Right lobe of liver (tissue), 6 donors: Measurements from ENCODE around the gene TRABD. TPM values are rescaled to one million over a fixed set of nuclear protein-coding genes. Genes with fewer than 3 reads are reported as not detected.

Experiments used
- ATAC-seq, 4 donors: fragments of 200-7000 bp; cut with Tn5 transposase; one replicate each; pipeline ENCODE4 v1.9.1; 2020; ENCODE audit warnings: mild to moderate bottlenecking in 4 of 4, moderate library complexity in 4 of 4
- DNase-seq, 3 donors: peaks; one replicate each; pipeline ENCODE4 v3.0.0-alpha.2; 2020
- H3K27ac ChIP-seq, 3 donors: fragments of 200-600 bp; one replicate each; pipeline ENCODE4 v1.8.0; 2022
- H3K27me3 ChIP-seq, 2 donors: fragments of 200-600 bp; one replicate each; pipeline ENCODE4 v1.8.0; 2022
- H3K36me3 ChIP-seq, 4 donors: fragments of 200-600 bp; sonication (generic) in 1 of 4; one replicate each; pipeline versions ENCODE4 v1.5.1 to v1.8.0; 2017 to 2022; ENCODE audit warnings: control low read depth in 1 of 4
- H3K4me1 ChIP-seq, 4 donors: fragments of 200-600 bp; sonication (generic) in 1 of 4; one replicate each; pipeline versions ENCODE4 v1.5.1 to v1.8.0; 2017 to 2022; ENCODE audit warnings: control low read depth in 1 of 4
- H3K4me3 ChIP-seq, 3 donors: fragments of 200-600 bp; one replicate each; pipeline ENCODE4 v1.8.0; 2022
- H3K9me3 ChIP-seq, 4 donors: fragments of 200-600 bp; sonication (generic) in 1 of 4; one replicate each; pipeline versions ENCODE4 v1.5.1 to v1.8.0; 2017 to 2022; ENCODE audit warnings: control low read depth in 1 of 4
- CTCF ChIP-seq, 4 donors: fragments of 200-600 bp in 3 of 4; fragments of 450-650 bp in 1 of 4; IDR thresholded peaks; one replicate each; pipeline versions ENCODE4 v1.5.1 to v1.8.0; 2016 to 2022; ENCODE audit warnings: antibody characterized with exemption in 4 of 4, mild to moderate bottlenecking in 2 of 4
- POLR2A ChIP-seq: fragments of 450-650 bp; IDR thresholded peaks from one replicate; pipeline ENCODE4 v1.6.1; 2017; ENCODE audit warnings: antibody characterized with exemption, mild to moderate bottlenecking
- WGBS: methylation state at CpG from one replicate; pipeline ENCODE4 v1.1.6; 2018; ENCODE audit warnings: low coverage, low lambda C conversion rate; ENCODE audit not compliant: insufficient coverage; ENCODE audit errors: missing lambda C conversion rate; 5-methylcytosine and 5-hydroxymethylcytosine counted together
- intact Hi-C, 2 donors: fragments of 100-400 bp; cut with DNase I; formaldehyde crosslinking; loops; one replicate each; pipeline versions ENCODE4 v1.11.2 to v1.14.1; 2022
- total RNA-seq, 6 experiments: library from RNA; depleted of rRNA in 2 of 6; stranded (reverse); fragments of >200 nt in 2 of 6; fragmentation: NEBNext Ultra II Directional in 3 of 6; extraction: Animal tissue kit (Norgen Biotek cat#: 25700) in 3 of 6; gene quantifications; one replicate each; pipeline versions ENCODE4 v1.1.0 to v1.2.4, GENCODE V29; 2016 to 2023
- donor health status: DM: no; HTN: yes; CAD: no.
- donor health status: DM: no; HTN: no; CAD: no.
- donor health status: DM: no; HTN: no; CAD: no.
- donor health status: DM: no; HTN: yes; CAD: no.
- donor health status: DM: no; HTN: yes; CAD: no.

Gene TRABD
- total RNA-seq, 6 experiments from 2014 or later = 18.9 to 30.2 (median 22.8) TPM

- intact Hi-C loops = no loop called here
- H3K27ac ChIP-seq = peak overlapping the region; percentile 31 to 60 (median 49)
- peaks cover 0 to 44% (median 11%) of the 10 kb centered on the region in 4 donors for H3K4me1 ChIP-seq
- TF ChIP-seq POLR2A = no peak
- H3K4me3 ChIP-seq = peak overlapping the region; percentile 59 to 67 (median 62)
- H3K36me3 ChIP-seq = no peaks in the 10 kb centered on the region
- DNase-seq (no peak), ATAC-seq (no peak)
- no peaks in the 10 kb centered on the region for H3K27me3 ChIP-seq
- no peaks in the 10 kb centered on the region for H3K9me3 ChIP-seq
- WGBS = 2% methylated on average over 23 of the region's 47 CpGs
These were observed 535 bp downstream of the TRABD start for GRCh38 chr22:50186181-50186714.

- no peaks in the 10 kb centered on the region for H3K27me3 ChIP-seq
- DNase-seq (peak in 2 of 3 donors; percentile 38 to 56), ATAC-seq (no peak)
- WGBS = 80% methylated on average over 2 of the region's 26 CpGs
- intact Hi-C loops = no loop called here
- H3K9me3 ChIP-seq = no peaks in the 10 kb centered on the region
- H3K4me1 ChIP-seq = peaks cover 0 to 44% (median 11%) of the 10 kb centered on the region in 4 donors
- H3K36me3 ChIP-seq = no peaks in the 10 kb centered on the region
- TF ChIP-seq CTCF (IDR thresholded peaks at IDR 0.05) = no peak
- TF ChIP-seq POLR2A = no peak
- peak overlapping the region; percentile 59 to 67 (median 62) for H3K4me3 ChIP-seq
- H3K27ac ChIP-seq = peak overlapping the region in 2 of 3 donors; percentile 49 to 60
These were observed 1.2 kb downstream of the TRABD start for GRCh38 chr22:50186761-50187523.

- H3K4me1 ChIP-seq = peaks cover 0 to 44% (median 11%) of the 10 kb centered on the region in 4 donors
- WGBS = 97% methylated on average over 11 of the region's 11 CpGs
- H3K4me3 ChIP-seq = no peak overlapping the region
- H3K36me3 ChIP-seq = no peaks in the 10 kb centered on the region
- no peak overlapping the region for H3K27ac ChIP-seq
- H3K9me3 ChIP-seq = no peaks in the 10 kb centered on the region
- DNase-seq (peak in 2 of 3 donors; percentile 22 to 55), ATAC-seq (no peak)
- no peaks in the 10 kb centered on the region for H3K27me3 ChIP-seq
- TF ChIP-seq POLR2A (no peak), CTCF (IDR thresholded peaks at IDR 0.05) (no peak)
- intact Hi-C loops = no loop called here
These were observed 2.6 kb downstream of the TRABD start for GRCh38 chr22:50188356-50188755.

- Histone ChIP-seq H3K27ac (peak overlapping the region in 2 of 3 donors; percentile 59 to 77), H3K4me3 (no peak overlapping the region), H3K36me3 (no peaks in the 10 kb centered on the region), H3K4me1 (peaks cover 0 to 40% (median 8%) of the 10 kb centered on the region in 4 donors), H3K27me3 (no peaks in the 10 kb centered on the region), H3K9me3 (no peaks in the 10 kb centered on the region)
- intact Hi-C loops = no loop called here
- WGBS = 18% methylated on average over 4 of the region's 20 CpGs
- TF ChIP-seq CTCF (IDR thresholded peaks at IDR 0.05) (no peak), POLR2A (no peak)
- ATAC-seq = no peak
- peak in 1 of 3 donors; percentile 63 for DNase-seq
These were observed 3.6 kb downstream of the TRABD start for GRCh38 chr22:50189184-50189848.

GRCh38 chr22:50189849-50190181, 4.1 kb downstream of the TRABD start:
- Histone ChIP-seq H3K4me1 (peaks cover 0 to 41% (median 9%) of the 10 kb centered on the region in 4 donors), H3K36me3 (no peaks in the 10 kb centered on the region), H3K4me3 (peak overlapping the region; percentile 27 to 56 (median 46)), H3K27ac (peak overlapping the region; percentile 59 to 78 (median 77)), H3K27me3 (no peaks in the 10 kb centered on the region), H3K9me3 (no peaks in the 10 kb centered on the region)
- TF ChIP-seq POLR2A = no peak
- no peak for TF ChIP-seq CTCF (IDR thresholded peaks at IDR 0.05)
- DNase-seq (no peak), ATAC-seq (no peak)
- intact Hi-C loops = no loop called here
- WGBS = no CpG with 5 or more reads among the region's 4 CpGs
